ENCODE results near the gene VOPP1.
"Not testable (repeated sequence)": the region's sequence is repeated elsewhere in the genome, so short reads cannot be mapped to it uniquely, and the experiment has no call there.

Gene VOPP1

DNA sequence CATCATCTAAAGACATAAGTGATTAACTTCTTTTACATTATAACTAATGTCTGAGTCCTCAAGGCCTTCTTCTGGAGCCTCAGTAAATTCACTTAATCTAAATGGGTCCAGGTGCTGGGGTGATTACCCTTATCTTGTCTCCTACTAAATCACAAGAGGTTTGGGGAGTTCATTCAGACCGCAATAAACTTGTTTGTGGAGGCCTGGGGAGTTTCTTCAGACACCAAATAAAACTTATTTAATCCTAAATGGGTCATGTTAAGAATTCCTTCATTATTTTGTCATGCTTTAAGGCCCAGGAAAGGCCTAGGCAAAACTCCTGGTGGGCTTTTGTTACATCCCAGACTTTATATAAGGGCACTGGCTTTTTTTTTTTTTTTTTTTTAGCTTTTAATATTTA lies 62.1 kb downstream of the VOPP1 start:
- not testable (repeated sequence) for DNase-seq (ENCODE audit: low spot score)

DNA sequence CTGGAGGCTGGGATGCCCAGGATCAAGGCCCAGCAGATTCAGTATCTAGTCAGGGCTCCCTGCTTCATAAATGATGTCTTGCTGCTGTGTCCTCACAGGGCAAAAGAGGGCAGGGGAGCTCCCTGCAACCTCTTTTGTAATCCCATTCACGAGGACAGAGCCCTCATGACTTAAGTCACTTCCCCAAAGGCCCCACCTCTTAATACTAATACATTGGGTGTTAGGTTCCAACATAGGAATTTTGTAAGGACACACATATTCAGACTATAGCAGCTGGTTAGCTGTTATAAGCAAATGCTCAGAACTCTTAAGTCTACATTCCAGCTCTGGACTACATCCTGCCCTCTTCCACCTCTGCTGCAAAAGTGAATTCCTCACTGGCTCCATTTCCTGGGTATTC lies 63.0 kb downstream of the VOPP1 start:
- no peak for DNase-seq (ENCODE audit: low spot score)

DNA sequence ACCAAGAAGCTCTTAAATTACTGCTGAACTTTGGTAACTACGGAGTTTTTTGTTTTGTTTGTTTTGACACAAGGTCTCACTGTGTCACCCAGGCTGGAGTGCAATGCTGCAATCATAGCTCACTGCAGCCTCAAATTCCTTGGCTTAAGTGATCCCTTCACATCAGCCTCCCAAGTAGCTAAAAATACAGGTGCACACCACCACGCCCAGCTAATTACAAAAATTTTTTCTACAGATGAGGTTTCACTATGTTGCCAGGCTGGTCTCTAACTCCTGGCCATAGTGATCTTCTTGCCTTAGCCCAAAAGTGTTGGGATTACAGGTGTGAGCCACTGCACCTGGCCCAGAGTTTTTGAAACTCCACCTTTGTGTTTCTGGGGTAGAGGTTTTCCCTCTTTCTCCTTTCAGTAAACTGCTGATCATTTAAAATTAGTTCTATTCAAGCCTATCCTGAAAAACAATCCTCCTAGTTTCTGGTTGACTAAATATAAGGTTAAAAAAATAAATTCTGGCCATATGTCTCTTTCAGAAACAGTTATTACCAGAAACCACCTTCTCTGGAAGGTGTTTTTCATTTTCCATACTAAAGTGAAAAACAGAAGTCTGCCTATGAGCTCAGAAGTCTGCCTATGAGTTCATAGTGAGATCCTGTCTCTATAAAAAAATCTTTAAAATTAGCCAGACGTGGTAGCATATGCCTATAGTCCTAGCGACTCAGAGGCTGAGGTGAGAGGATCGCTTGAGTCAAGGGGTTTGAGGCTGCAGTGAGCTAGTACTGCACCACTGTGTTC lies 63.9 kb downstream of the VOPP1 start:
- DNase-seq (ENCODE audit: low spot score): no peak

DNA sequence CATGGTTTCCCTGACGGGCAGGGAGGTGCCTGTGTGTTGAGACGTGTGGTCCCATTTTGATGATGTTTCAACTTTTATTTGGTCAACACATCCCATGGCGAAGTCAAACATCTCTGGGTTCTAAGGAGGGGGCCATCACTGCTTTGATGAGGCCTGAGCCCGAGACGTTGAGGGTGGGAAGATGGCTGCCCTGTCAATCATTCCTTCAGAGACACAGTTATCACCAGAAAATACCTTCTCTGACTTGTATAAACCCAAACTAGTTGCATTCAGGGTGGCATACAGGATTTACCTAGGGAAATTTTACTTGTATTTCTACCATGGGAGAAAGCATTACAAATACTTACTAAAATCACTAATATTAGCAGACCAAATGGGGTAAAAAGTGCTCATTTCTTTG lies 64.6 kb downstream of the VOPP1 start:
- no peak for DNase-seq (ENCODE audit: low spot score)

DNA sequence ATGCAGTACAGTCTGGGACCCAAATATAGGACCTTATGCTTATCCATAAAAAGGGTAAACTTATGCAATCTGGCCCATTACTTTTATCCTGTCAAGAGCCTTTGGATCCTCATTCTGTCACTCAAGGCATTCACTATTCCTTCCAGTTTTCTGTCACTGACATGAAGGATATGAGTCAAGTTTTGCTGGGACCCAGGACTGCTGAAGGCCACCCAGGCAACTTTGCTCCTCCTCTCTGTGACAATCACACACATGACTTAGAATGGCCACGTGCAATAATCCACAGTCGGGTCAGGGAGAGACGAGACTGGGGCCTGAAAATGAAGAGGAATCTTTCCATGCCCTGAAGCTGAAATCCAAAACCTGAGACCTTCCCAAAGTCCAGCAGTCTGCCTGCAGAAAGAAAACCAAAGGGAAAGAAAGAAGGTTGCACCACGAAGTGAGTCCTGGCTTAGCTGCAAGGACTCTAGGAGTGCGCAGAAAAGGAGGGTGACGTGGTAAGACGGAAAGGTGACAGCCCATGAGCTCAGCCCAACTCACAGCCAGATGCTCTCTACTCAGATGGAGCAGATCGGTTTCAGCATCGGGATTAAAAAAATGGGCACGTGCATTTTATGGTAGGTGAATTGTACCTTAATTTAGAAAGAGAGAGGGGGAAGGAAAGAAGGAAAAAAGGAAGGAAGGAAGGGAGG lies 67.2 kb downstream of the VOPP1 start:
- DNase-seq (ENCODE audit: low spot score): no peak

DNA sequence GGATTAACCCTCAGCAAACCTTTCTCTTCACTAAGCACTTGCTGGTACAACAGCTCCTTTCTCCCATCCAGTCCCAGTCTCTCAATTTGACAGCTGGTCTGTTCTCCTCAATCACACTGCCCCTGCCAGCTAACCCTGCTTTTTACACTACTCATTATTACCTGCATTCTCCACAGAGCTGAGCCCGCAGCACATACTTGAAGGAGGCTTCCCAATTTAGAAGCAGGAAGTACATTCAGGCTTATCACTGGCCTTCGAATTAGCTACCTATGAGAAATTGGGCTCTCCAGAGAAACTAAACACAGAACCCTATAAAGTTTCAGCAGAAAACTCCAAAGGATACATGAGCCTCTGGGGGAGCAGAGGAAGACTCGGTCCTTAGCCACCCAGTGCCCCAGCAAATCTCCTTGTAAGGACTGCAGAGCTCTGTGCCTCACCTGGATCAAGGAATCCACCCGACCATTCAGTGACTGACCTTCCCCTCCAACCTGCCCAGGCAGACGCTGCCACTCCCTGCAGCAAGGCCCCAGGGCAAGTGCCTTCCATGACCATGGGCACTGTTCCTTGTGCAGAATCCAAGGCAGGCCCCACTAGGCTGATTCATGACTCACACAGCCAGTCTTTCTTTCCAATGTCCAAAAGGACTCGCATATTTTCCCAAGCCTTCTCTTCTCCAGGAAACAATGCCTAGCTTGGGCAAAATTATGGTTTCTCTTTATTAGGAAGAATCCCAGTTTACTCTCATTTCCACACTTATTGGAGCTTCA lies 68.0 kb downstream of the VOPP1 start:
- DNase-seq (ENCODE audit: low spot score): peak; percentile 67

DNA sequence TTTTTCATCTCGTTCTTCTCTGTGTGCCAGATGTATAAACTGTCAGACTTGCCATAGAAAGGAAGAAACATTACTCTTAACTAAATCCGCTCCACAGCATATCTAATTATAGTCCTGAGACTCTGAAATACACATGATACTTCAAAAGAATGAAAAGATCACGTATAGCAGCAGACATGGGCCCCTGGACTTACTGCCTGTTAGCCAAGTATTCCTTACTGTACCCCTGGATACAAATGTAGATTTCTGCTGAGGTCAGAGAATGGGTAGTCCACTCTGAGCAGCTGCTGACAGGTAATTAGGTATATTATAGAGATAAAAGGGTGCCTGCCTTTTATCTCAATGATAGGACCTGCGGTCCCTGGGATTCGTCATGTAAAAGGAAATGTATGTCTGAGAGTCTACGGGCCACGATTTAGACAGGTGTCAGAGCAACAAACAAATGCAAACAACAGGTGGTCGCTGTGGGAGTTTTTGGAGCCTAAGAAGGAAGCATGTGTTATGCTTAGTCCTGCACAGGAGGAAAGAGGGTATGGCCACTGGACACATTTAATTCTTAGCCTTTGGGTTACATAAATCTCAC lies 69.4 kb downstream of the VOPP1 start:
- no peak for DNase-seq (ENCODE audit: low spot score)

DNA sequence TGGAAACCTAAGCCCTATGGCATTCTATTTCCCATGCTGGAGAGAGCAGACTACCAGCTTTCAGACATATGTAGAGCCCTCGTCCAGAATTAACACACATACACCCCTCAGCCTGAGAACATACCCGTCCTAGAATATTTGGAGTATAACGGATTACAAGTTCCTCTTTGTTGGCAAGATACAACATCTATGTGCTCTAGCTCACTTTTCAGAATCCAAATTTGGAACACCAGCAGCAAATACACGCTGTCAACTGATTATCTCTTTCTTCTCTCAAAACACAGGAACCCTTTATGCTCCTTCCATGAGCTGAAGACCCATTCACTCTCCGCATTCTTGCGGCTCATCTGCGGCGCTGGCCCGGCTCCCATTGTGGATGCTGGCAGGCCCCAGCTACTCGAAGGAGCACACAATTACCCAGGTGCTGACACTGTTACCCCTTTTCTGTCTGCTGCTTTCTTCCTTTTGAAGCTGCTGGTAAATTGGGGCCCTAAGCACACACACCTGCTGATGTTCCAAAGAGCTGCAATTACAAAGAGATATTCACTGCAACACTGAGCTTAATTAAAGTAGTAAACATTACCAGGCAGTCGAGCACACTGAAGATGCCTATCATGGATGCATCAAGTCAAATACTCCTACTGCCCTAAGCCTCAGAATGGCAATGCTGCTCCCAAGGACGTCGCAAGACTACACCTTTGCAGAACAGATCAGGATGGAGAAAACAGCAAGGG lies 70.0 kb downstream of the VOPP1 start:
- no peak for DNase-seq (ENCODE audit: low spot score)

DNA sequence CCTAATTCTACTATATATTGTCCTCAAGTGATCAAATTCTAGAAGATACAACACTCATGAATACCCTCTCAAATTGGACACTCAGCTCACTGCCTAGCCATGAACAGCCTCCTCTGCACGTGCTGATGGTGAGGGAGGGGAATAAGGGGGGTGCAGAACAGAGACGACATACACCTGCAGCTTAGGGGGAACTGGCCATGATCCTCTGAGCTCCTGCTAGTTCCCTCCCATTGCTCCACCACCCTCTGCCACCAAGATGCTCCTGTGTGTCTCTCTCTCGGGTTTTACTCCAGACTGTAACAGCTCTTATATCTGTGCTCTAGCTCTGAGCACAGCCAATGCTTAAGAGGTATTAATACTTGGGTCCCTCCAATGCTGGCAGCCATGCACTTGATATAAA lies 70.7 kb downstream of the VOPP1 start:
- no peak for DNase-seq (ENCODE audit: low spot score)

DNA sequence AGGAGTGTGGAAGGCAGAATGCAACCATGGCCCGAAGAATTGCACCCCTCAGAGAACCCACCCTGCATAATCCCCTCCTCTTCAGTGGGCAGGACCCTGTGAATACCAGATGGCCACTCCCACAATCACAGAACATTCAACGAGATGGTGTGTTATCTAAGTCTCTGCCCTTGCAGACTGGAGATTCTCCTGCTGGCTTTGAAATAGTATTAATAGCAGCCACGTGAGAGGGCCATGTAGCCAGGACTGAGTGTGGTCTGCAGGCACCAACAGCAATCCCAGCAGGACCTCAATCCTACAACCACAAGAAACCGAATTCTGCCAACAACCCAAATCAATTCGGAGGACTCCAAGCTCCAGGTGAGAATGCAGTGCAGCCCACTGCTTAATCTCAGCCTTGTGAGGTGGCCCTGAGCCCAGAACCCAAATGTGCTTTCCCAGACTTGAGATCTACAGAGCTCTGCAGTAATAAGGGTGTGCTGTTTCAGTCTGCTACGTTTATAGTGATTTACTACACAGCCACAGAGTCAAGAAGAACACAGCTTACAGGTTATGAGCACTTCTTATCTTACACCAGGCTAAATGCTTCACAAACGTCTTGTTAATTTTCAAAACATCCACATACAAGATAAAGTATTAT lies 72.1 kb downstream of the VOPP1 start:
- DNase-seq (ENCODE audit: low spot score): no peak

DNA sequence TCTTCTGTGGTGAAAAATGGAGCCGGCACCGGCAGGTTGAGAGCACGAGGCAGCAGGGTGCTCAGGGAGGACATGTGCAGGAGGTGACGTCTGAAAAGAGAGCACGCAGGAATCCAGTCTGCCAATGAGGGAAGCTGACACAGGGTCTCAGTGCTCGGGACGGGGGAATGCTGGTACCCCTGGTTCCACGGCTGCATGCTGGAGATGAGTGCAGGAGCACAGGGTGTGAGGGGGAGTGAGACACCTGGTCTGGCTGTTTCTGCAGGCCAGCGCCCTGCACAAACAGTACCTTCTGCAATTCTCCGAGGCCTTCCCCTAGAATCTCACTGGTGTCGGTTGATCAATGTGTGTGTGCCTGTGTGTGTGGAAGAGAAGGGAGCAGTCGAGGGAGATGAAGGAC lies 72.7 kb downstream of the VOPP1 start:
- no peak for DNase-seq (ENCODE audit: low spot score)

DNA sequence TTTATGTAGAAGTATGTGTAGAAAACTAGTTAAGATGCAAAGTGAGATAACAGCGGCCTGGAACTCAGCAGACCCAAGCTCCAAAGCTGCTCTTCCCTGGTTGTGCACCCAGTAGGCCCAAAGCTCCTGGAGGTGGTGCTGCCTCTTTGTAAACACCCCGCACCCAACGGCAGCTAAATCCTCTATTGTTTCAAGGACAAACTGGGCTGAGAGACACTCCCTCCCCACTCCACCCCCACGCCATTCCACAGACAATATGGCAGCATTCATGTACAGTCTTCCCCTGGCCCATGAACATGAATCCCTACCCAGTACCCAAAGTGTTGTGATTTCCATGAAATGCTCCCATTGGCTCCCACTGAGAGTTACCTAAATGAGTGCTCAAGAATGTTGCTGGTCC lies 73.5 kb downstream of the VOPP1 start:
- DNase-seq (ENCODE audit: low spot score): no peak

DNA sequence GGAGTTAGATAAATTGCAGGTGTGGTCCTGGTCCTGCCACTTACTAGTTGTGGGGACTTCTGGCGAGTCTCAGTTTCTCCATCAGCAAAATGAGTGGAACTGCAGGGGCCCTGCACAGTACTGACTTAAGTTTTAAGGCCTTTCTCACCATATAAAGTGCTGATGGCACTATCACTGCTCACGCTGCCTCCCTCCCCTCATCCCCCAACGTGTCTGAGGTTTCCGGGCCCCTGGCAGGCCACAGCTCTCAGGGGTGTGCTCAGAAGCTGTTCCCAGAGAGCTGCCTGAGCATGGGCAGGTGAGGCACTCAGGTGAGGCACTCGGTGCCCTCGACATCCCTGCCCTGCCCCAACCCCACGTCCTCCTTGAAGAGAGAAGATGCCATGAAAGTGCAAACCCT lies 74.2 kb downstream of the VOPP1 start:
- DNase-seq (ENCODE audit: low spot score): no peak

DNA sequence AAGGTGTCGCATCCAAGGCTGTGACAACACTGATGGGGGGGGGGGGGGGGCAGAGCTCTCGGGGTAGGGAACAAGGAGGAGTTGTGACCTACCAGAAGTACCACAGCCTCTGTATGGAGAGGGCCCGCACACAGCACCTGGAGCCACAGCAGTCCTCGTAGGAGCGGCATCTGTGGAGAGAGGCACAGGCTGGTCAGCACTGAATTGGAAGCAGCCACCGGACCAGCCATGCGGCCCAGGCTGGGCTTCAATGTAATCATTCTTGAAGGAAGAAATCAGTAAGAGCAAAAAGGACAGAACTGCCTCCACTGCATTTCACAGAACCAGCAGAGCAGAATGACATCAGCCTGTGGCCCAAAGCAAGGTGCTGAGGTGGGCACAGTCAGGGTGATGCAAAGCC lies 74.8 kb downstream of the VOPP1 start:
- DNase-seq (ENCODE audit: low spot score): no peak

DNA sequence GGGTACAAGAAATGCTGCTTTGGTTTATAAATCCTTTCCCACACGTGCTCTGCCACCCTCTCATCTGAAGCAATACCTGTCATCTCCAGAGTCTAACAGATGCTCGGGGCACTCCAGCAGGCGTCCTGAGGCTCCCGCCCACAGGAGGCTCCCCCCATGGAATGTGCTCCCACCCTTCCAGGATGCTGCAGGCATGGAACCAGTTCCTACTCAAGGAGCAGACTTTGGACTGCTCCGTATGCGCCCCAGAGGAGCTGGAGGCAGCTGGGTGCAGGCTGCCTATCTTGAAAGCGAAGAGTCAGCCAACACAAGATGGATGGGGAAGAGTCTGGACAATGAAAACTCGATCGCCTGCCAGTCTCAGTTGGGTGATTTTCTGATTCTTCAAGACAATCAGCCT lies 75.4 kb downstream of the VOPP1 start:
- DNase-seq (ENCODE audit: low spot score): no peak

DNA sequence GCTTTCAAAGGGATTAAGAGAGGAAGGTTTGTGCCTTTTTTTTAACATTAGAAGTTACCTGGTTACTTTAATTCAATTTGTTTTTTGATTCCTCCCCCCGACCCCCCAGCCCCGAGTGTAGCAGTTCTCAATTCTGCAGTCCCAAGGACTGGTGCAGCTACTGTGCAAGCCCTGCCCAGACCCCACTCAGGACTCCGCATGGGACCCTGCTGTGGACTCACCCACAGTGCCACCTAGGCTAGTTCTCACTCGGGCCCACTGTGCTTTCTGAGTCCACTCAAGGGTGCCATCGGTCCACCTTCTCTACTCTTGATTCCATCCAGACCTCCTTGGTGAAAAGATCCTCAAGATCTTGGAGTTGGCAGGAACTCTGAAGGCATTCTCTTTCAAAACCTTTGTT lies 77.4 kb downstream of the VOPP1 start:
- DNase-seq (ENCODE audit: low spot score): no peak

DNA sequence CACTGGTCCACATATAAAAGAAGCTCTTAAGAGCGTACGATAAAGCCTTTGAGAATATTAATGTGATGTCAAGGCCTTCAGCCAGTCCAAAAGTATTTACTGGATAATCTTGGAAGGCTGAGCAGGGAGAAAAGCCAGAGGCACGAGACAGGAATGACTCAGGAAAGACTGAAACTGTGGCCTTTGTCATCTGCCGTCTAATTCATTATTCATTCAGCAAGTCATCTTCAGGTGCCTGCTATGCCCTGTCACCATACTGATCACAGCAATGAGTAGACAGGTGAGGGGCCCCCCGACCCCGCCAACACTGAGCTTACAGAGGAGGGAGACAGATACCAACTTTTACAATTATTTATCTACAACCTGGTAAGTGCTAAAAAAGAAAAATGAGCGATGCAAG lies 78.9 kb downstream of the VOPP1 start:
- peak; percentile 22 for DNase-seq (ENCODE audit: low spot score)

DNA sequence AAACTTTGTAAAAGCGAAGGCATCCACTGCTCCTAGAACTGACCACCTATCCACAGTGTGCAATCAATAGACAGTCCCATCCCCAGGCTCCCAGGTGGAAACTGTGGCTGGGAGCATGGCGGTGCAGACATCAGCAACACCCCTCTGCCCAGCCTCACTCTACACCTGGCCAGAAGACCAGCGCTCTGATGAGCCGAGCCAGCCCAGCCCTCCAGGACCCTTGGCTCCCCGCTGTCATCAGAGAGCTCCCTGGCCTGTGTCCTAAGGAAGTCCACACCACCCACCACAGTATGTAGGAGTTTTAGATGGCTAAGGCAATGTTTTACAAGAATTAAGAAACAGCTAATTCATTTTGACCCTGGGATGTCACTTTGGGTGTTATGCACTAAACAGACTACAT lies 81.0 kb downstream of the VOPP1 start:
- DNase-seq (ENCODE audit: low spot score): no peak

DNA sequence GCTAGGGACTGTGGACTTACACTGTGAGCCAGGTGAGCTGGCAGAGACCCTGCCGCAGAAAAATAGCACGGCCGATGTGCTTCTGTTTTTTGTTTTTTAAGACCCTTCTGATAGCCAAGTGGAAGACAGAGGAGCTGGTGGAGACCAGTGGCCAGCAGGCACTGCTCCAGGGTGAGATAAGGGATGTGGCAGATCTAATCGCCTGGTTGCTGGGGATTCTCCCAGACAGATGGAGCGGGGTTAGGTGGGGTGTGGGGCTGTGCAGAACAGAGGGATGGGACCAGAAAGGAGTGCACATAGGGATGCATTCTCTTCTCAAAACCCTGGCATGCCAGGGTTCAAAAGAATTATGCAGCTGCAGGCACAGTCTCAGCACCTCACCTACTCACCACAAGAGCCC lies 82.2 kb downstream of the VOPP1 start:
- DNase-seq (ENCODE audit: low spot score): no peak

DNA sequence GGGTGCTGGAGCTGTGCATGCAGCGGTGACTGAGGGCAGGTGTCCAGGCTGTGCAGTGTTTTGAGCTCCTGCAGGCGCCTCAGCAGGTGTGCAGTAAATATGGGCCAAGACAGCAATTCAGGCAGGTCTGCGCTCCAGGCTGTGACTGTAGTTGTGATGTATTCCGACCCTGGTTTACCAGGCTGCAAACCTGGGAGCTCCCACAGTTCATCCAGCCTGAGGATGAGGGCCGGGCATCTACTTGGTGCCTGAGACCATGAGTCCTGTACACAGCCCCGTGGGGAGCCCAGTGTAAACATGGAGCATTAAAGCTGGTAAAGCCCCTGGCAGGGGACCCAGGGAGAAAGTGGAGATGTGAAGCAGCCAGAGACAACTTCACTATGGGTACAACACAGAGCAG lies 82.8 kb downstream of the VOPP1 start:
- DNase-seq (ENCODE audit: low spot score): no peak

DNA sequence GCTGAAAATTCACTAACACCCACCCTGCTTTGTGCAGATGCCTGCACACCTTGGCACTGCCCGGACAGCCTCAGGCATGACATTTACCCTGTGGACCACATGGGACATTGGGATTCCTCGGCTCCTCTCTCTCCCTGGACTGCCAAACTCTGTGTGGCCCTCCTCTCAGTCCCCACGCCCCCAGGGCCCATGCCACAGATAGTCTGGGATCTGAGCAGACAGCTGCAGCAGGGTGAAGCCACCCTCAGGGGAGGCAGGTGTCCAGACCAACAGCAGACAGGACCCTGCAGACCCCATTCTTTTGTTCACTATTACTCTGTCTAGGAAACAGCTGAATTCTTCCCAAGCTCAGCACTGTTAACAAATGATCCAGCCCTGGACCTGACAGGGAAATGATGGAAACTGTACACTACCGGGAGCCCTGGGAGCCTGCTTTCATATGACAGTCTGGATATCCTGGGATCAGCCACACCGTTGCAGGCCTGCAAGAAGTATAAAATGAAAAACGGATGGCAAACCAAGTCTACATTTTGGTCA lies 83.4 kb downstream of the VOPP1 start:
- no peak for DNase-seq (ENCODE audit: low spot score)

Data from AG08395 (cell line).